NT2/D1 (cell line): Measurements from ENCODE around the gene PCDHB14.
"Not testable (repeated sequence)": the region's sequence is repeated elsewhere in the genome, so short reads cannot be mapped to it uniquely, and the experiment has no call there.

Experiments
- DNase-seq: peaks from one replicate; pipeline ENCODE4 v3.0.0-alpha.2; 2011; ENCODE audit warnings: low read depth, low spot score
- H3K27me3 ChIP-seq: 2 replicates; pipeline ENCODE4 v1.6.0; 2011; ENCODE audit warnings: mild to moderate bottlenecking; ENCODE audit not compliant: insufficient read length, insufficient read depth
- H3K36me3 ChIP-seq: 2 replicates; pipeline ENCODE4 v1.6.1; 2011; ENCODE audit warnings: mild to moderate bottlenecking, low read length, mixed read lengths; ENCODE audit not compliant: insufficient read depth, insufficient read length
- H3K4me1 ChIP-seq: 2 replicates; pipeline ENCODE4 v1.5.1; 2011; ENCODE audit not compliant: insufficient read depth, insufficient read length
- H3K4me3 ChIP-seq: 2 replicates; pipeline ENCODE4 v1.5.1; 2011; ENCODE audit warnings: low read depth; ENCODE audit not compliant: insufficient read length
- H3K9ac ChIP-seq: 2 replicates; pipeline ENCODE4 v1.6.0; 2011; ENCODE audit warnings: low read depth; ENCODE audit not compliant: insufficient read length
- H3K9me3 ChIP-seq: 2 replicates; pipeline ENCODE4 v1.5.1; 2011; ENCODE audit warnings: mild to moderate bottlenecking, low read length; ENCODE audit not compliant: insufficient read depth
- SUZ12 ChIP-seq: IDR thresholded peaks from 2 replicates; pipeline ENCODE4 v1.6.1; 2011; ENCODE audit not compliant: insufficient read length, insufficient read depth; ENCODE audit errors: extremely low read depth
- YY1 ChIP-seq: IDR thresholded peaks from 2 replicates; pipeline ENCODE4 v1.6.1; 2011; ENCODE audit not compliant: insufficient read length, insufficient read depth
- ZNF274 ChIP-seq: IDR thresholded peaks from 2 replicates; pipeline ENCODE4 v1.6.1; 2011; ENCODE audit warnings: mild to moderate bottlenecking, low read depth, low read length

PCDHB14 gene

GRCh38 chr5:141223112-141223783, at the start of gene PCDHB14:
Gene PCDHB14, plus strand, starts transcription at chr5:141223343. Its CDS starts 163 bp downstream, at chr5:141223506.
- Histone ChIP-seq H3K36me3 (no peaks in the 10 kb centered on the region), H3K9me3 (no peaks in the 10 kb centered on the region), H3K27me3 (no peaks in the 10 kb centered on the region), H3K9ac (no peak within 1 kb of the TSS), H3K4me3 (no peak within 1 kb of the TSS), H3K4me1 (no peaks in the 10 kb centered on the region)
- DNase-seq: peak; percentile 27
- TF ChIP-seq ZNF274 (no peak), YY1 (no peak), SUZ12 (no peak)

- not testable (repeated sequence) for H3K4me1 ChIP-seq, H3K27me3 ChIP-seq, H3K4me3 ChIP-seq, H3K9ac ChIP-seq, H3K36me3 ChIP-seq, DNase-seq, H3K9me3 ChIP-seq
Measured at GRCh38 chr5:141174291-141175104, 48.6 kb upstream of the PCDHB14 start.

- Histone ChIP-seq H3K36me3 (no peaks in the 10 kb centered on the region), H3K9ac (no peak overlapping the region), H3K4me3 (no peak overlapping the region), H3K4me1 (no peaks in the 10 kb centered on the region), H3K9me3 (no peaks in the 10 kb centered on the region), H3K27me3 (no peaks in the 10 kb centered on the region)
- no peak for DNase-seq
- no peak for TF ChIP-seq ZNF274
- TF ChIP-seq YY1: no peak
- no peak for TF ChIP-seq SUZ12
Measured at GRCh38 chr5:141175933-141176332, 47.2 kb upstream of the PCDHB14 start.

- not testable (repeated sequence) for H3K9me3 ChIP-seq, H3K4me3 ChIP-seq, H3K27me3 ChIP-seq, H3K36me3 ChIP-seq, DNase-seq, H3K4me1 ChIP-seq, H3K9ac ChIP-seq
Measured at GRCh38 chr5:141177577-141178191, 45.5 kb upstream of the PCDHB14 start, which contains the start of gene PCDHB8. Gene PCDHB8, plus strand, starts transcription at chr5:141177790. Its CDS starts 245 bp downstream, at chr5:141178035.

- not testable (repeated sequence) for H3K27me3 ChIP-seq, H3K4me3 ChIP-seq, H3K4me1 ChIP-seq, DNase-seq, H3K36me3 ChIP-seq, H3K9me3 ChIP-seq, H3K9ac ChIP-seq
Measured at GRCh38 chr5:141179371-141179770, 43.8 kb upstream of the PCDHB14 start.

- H3K4me3 ChIP-seq, DNase-seq, H3K36me3 ChIP-seq, H3K27me3 ChIP-seq, H3K9ac ChIP-seq, H3K9me3 ChIP-seq, H3K4me1 ChIP-seq: not testable (repeated sequence)
Measured at GRCh38 chr5:141179876-141180275, 43.3 kb upstream of the PCDHB14 start.

- Histone ChIP-seq H3K4me3 (no peak overlapping the region), H3K4me1 (no peaks in the 10 kb centered on the region), H3K9ac (no peak overlapping the region), H3K36me3 (no peaks in the 10 kb centered on the region), H3K27me3 (no peaks in the 10 kb centered on the region), H3K9me3 (peaks cover 5% of the 10 kb centered on the region; the same call in 1 of the 2 replicates)
- no peak for DNase-seq
- TF ChIP-seq ZNF274 (no peak), YY1 (no peak)
Measured at GRCh38 chr5:141180313-141180712, 42.8 kb upstream of the PCDHB14 start.
